GM10248 (cell line): ENCODE results near the gene TTC16.

Source experiments
- CTCF ChIA-PET: fragments of 300-600 bp; sonication (Branson Sonifier 250); formaldehyde crosslinking; extraction: SDS; loops from one replicate; lab custom pipeline; 2021; ENCODE audit warnings: antibody characterized with exemption; lab: Yijun Ruan, JAX
- POLR2A ChIA-PET: fragments of 350-650 bp; sonication (Branson Sonifier 250); formaldehyde crosslinking; extraction: SDS; loops from one replicate; lab custom pipeline; 2020; ENCODE audit warnings: antibody characterized with exemption; lab: Yijun Ruan, JAX
- DNase-seq: peaks from one replicate; pipeline ENCODE4 v3.0.0; 2012; ENCODE audit errors: extremely low spot score
- TF ChIP-seq, protein P1 (sequence below): IDR thresholded peaks from 2 replicates; pipeline ENCODE4 v1.5.1; 2012; ENCODE audit warnings: mild to moderate bottlenecking, low read depth; ENCODE audit errors: extremely low read depth, missing control alignments, control extremely low read depth

Gene TTC16

DNA sequence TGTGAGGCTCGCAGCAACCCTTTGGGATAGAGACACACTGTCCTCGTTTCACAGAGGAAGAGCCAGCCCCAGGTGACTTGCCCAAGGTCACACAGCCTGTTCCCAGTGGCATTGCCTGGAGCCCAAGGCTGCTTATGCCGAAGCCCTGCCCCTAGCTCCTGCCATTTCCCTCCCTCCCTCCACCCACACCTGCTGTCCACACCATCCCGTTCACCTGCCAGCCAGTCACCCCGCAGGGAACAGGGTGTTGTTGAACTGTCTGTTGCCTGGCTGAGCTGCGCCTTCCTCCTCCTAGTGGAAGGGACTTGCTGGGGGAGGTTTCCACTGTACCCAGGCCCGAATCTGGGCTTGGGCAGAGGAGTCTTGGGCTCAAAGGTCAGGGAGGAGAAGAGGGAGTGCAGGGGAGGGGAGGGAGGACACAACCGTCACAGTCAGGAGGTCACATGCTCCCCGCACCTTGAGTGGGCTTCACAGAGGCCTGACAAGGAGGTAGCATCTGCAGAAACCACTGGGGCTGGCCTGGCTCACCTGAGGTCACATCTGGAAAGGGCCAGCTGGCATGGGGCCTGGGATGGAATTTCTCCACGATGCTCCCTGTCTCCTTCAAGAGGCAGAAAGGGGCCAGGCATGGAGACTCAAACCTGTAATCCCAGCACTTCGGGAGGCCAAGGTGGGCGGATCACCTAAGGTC is 6.3 kb downstream of the TTC16 start:
- DNase-seq: no peak
- ChIA-PET CTCF (interaction anchor here (0.9 to 1.3 kb wide), 4 partner anchors 9 to 312 kb away, joined by 3 to 4 read pairs (median 4); partner anchors contain the start of gene TOR2A), POLR2A (no interaction called here)
- TF ChIP-seq, protein P1, sequence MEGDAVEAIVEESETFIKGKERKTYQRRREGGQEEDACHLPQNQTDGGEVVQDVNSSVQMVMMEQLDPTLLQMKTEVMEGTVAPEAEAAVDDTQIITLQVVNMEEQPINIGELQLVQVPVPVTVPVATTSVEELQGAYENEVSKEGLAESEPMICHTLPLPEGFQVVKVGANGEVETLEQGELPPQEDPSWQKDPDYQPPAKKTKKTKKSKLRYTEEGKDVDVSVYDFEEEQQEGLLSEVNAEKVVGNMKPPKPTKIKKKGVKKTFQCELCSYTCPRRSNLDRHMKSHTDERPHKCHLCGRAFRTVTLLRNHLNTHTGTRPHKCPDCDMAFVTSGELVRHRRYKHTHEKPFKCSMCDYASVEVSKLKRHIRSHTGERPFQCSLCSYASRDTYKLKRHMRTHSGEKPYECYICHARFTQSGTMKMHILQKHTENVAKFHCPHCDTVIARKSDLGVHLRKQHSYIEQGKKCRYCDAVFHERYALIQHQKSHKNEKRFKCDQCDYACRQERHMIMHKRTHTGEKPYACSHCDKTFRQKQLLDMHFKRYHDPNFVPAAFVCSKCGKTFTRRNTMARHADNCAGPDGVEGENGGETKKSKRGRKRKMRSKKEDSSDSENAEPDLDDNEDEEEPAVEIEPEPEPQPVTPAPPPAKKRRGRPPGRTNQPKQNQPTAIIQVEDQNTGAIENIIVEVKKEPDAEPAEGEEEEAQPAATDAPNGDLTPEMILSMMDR: no peak

DNA sequence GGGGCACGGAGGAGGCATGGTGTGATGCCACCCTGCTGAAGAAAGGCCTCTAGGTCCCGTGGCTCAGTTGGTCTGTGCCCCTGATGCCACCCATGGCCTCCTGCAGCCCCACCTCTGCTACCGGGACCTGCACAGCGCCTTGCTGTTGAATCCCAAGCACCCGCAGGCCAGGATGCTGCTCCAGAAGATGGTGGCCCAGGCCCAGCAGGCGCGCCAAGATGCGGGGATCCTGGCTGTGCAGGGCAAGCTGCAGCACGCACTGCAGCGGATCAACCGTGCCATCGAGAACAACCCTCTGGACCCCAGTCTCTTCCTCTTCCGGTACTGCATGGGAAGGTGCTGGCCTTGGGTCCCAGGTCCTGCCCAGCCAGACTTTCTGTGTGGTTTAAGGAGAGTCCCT is 7.1 kb downstream of the TTC16 start:
- ChIA-PET CTCF (no interaction called here), POLR2A (no interaction called here)
- DNase-seq: no peak
- TF ChIP-seq, protein P1: no peak

DNA sequence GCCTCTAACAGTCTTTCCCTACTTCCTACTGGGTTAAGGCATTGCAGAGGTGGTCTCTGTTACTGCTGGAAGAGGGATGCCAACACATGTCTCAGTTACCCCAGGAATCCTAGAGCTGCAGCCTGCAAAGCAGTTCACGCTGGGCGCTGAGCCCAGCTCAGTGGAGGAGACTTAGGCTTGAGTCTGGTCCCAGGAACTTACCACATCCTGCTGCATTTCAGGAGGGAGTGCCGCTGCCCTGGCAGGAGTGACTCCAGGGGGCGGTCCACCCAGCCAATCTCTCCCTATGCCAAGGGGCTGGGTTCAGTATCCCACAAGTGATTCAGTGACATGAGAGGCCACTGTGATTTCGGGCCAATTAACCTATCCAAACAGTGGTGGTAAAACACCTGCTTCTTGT is 7.6 kb downstream of the TTC16 start:
- POLR2A ChIA-PET: no interaction called here
- TF ChIP-seq, protein P1: no peak
- CTCF ChIA-PET: interaction anchor here (2.1 kb wide), 1 partner anchor 11 kb away, joined by 19 read pairs; the partner anchor contains the start of gene TOR2A
- DNase-seq: no peak

DNA sequence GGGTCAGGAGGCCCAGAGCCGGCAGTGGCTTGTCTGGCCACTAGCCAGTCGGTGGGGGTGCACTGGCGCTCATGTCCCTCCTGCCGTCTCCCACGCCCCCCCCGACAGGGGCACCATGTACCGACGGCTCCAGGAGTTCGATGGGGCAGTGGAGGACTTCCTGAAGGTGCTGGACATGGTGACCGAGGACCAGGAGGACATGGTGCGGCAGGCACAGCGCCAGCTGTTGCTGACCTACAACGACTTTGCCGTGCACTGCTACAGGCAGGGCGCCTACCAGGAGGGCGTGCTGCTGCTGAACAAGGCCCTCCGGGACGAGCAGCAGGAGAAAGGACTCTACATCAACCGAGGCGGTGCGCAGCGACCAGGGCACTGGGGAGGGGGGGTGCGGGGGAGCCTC is 8.1 kb downstream of the TTC16 start:
- ChIA-PET CTCF (interaction anchor here (2.1 kb wide), 1 partner anchor 10 kb away, joined by 19 read pairs; the partner anchor contains the start of gene TOR2A), POLR2A (no interaction called here)
- DNase-seq: no peak
- TF ChIP-seq, protein P1: no peak

DNA sequence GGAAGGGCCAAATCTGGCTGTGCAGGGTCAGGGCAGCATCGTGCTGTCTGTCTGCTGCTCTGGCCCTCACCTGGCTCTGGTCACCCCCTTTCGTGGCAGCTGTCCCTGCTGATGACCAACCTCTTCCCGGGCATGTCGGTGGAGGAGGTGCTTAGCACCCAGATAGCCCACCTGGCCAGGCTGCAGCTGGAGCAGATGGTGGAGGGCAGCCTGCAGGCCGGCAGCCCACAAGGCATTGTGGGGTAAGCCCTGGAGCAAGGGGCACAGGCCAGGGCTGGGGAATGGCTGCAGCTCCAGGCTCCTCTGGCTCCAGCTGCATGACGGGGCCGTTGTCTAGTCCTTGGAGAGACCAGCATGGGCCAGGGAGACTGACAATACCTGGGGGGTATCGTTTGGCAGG is 11.0 kb downstream of the TTC16 start:
- CTCF ChIA-PET: interaction anchor here (0.8 kb wide), 1 partner anchor 164 kb away, joined by 3 read pairs; no protein-coding TSS in a partner anchor
- TF ChIP-seq, protein P1: no peak
- POLR2A ChIA-PET: no interaction called here
- DNase-seq: no peak

DNA sequence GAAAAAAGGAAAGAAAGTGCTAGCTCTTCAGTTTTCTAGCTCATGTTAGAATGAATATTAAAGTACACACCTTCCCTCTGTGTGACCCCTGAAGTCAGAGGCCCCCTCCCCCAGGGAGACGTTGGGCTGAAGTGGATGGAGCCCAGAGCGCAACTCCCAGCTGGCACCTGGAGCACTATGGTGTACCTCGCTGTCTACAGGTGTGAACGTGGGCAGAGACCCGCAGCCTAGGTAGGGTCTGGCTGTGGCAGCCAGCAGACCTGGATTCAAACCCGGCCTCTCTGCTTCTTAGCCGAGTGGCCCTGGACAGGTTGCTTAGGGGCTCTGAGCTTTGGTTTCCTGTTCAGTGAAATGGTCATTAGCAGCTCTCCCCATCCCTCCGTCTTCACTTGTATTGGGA is 12.9 kb downstream of the TTC16 start:
- ChIA-PET CTCF (interaction anchor here (1.0 to 1.9 kb wide), 10 partner anchors 9 to 224 kb away, joined by 3 to 6 read pairs (median 4); partner anchors contain the start of genes PTRH1 and TTC16), POLR2A (no interaction called here)
- TF ChIP-seq, protein P1: no peak
- DNase-seq: no peak
